NCI-H146 (cell line): Measurements from ENCODE around the gene CRB3.

Experiments used
- DNase-seq: peaks from one replicate; lab custom pipeline; 2025; lab: John Stamatoyannopoulos, UW

The CRB3 gene

GRCh38 chr19:6466526-6467248, 2.6 kb downstream of the CRB3 start:
- DNase-seq = no peak

- no peak for DNase-seq
These were observed 3.3 kb downstream of the CRB3 start for GRCh38 chr19:6467384-6467783.

- no peak for DNase-seq
These were observed 6.1 kb downstream of the CRB3 start for GRCh38 chr19:6470173-6470572.

GRCh38 chr19:6471076-6471475, 7.0 kb downstream of the CRB3 start:
- no peak for DNase-seq

- DNase-seq = peak; percentile 85
These were observed 8.6 kb downstream of the CRB3 start for GRCh38 chr19:6472713-6473112.

GRCh38 chr19:6473647-6474046, 9.6 kb downstream of the CRB3 start:
- peak; percentile 20 for DNase-seq

GRCh38 chr19:6475321-6476108, 11.4 kb downstream of the CRB3 start:
- peak; percentile 37 for DNase-seq

GRCh38 chr19:6476155-6476895, 12.3 kb downstream of the CRB3 start:
- peak; percentile 73 for DNase-seq

GRCh38 chr19:6476896-6477431, 12.9 kb downstream of the CRB3 start:
- no peak for DNase-seq

GRCh38 chr19:6478815-6479214, 14.7 kb downstream of the CRB3 start:
- no peak for DNase-seq

GRCh38 chr19:6479836-6480398, 15.8 kb downstream of the CRB3 start:
- no peak for DNase-seq

- DNase-seq = no peak
These were observed 16.9 kb downstream of the CRB3 start for GRCh38 chr19:6480848-6481415.

- peak; percentile 2 for DNase-seq
These were observed 17.7 kb downstream of the CRB3 start, which contains the start of gene DENND1C for GRCh38 chr19:6481541-6482342. Gene DENND1C, minus strand, starts transcription at chr19:6481787. Its CDS starts 92 bp downstream, at chr19:6481695.

GRCh38 chr19:6482343-6482686, 18.2 kb downstream of the CRB3 start:
- DNase-seq = no peak

GRCh38 chr19:6483235-6483634, 19.2 kb downstream of the CRB3 start:
- no peak for DNase-seq

GRCh38 chr19:6484230-6484629, 20.2 kb downstream of the CRB3 start:
- no peak for DNase-seq

- no peak for DNase-seq
These were observed 20.8 kb downstream of the CRB3 start for GRCh38 chr19:6484831-6485230.

GRCh38 chr19:6489278-6490061, 25.4 kb downstream of the CRB3 start:
- no peak for DNase-seq

GRCh38 chr19:6490134-6490533, 26.1 kb downstream of the CRB3 start:
- DNase-seq = no peak
